Uterus (tissue), 4 donors: Measurements from ENCODE around the gene ZNF350. TPM values are rescaled to one million over a fixed set of nuclear protein-coding genes. Genes with fewer than 3 reads are reported as not detected.
A peak's percentile ranks its signal among the peaks of the same experiment; 100 is the strongest.
"Not testable (repeated sequence)": the region's sequence is repeated elsewhere in the genome, so short reads cannot be mapped to it uniquely, and the experiment has no call there.

Experiments
- DNase-seq, 2 donors: peaks; one replicate each; pipeline ENCODE4 v3.0.0-alpha.2; 2019 to 2020
- H3K27ac ChIP-seq, 2 donors: fragments of 200-600 bp; sonication (generic); 1 replicate in 1 of 2; 2 replicates in 1 of 2; pipeline ENCODE4 v1.5.1; 2016 to 2018
- H3K27me3 ChIP-seq, 2 donors: fragments of 200-600 bp; sonication (generic); one replicate each; pipeline ENCODE4 v1.5.1; 2018 to 2019; ENCODE audit warnings: control low read depth in 1 of 2
- H3K36me3 ChIP-seq, 2 donors: fragments of 200-600 bp; sonication (generic); one replicate each; pipeline ENCODE4 v1.5.1; 2019; ENCODE audit warnings: control low read depth in 1 of 2
- H3K4me1 ChIP-seq, 2 donors: fragments of 200-600 bp; sonication (generic); one replicate each; pipeline ENCODE4 v1.5.1; 2018 to 2019; ENCODE audit warnings: control low read depth in 1 of 2
- H3K4me3 ChIP-seq, 2 donors: fragments of 200-600 bp; sonication (generic); 1 replicate in 1 of 2; 2 replicates in 1 of 2; pipeline ENCODE4 v1.5.1; 2018 to 2019; ENCODE audit warnings: mild to moderate bottlenecking in 1 of 2
- H3K9me3 ChIP-seq, 2 donors: fragments of 200-600 bp; sonication (generic); one replicate each; pipeline ENCODE4 v1.5.1; 2019; ENCODE audit warnings: control low read depth in 1 of 2
- POLR2A ChIP-seq, 2 donors: fragments of 450-650 bp; IDR thresholded peaks; one replicate each; pipeline ENCODE4 v1.6.1; 2016; ENCODE audit warnings: antibody characterized with exemption in 2 of 2, mild to moderate bottlenecking in 1 of 2, moderate library complexity in 1 of 2
- intact Hi-C: fragments of 100-400 bp; cut with DNase I; formaldehyde crosslinking; loops from one replicate; pipeline ENCODE4 v1.15.1; 2023; ENCODE audit warnings: low total_unique reads
- total RNA-seq, 4 donors: library from RNA; depleted of rRNA in 3 of 4; stranded (reverse); fragments of >200 nt in 3 of 4; gene quantifications; one replicate each; pipeline versions ENCODE4 v1.1.0 to v1.2.4, GENCODE V29; 2014 to 2023
- TF ChIP-seq, protein P1 (sequence below), 4 experiments: fragments of 200-600 bp in 2 of 4; fragments of 450-650 bp in 2 of 4; sonication (generic) in 2 of 4; IDR thresholded peaks; one replicate each; pipeline ENCODE4 v1.5.1; 2016 to 2019; ENCODE audit warnings: antibody characterized with exemption in 4 of 4, mild to moderate bottlenecking in 2 of 4, moderate library complexity in 1 of 4
- donor health status: DM: yes; HTN: yes; CAD: no.

ZNF350 gene
- total RNA-seq = 10 to 100 TPM in 3 of 4 donors, 1 to 10 TPM in 1; 2.3 to 28.0 (median 15.1) TPM

DNA sequence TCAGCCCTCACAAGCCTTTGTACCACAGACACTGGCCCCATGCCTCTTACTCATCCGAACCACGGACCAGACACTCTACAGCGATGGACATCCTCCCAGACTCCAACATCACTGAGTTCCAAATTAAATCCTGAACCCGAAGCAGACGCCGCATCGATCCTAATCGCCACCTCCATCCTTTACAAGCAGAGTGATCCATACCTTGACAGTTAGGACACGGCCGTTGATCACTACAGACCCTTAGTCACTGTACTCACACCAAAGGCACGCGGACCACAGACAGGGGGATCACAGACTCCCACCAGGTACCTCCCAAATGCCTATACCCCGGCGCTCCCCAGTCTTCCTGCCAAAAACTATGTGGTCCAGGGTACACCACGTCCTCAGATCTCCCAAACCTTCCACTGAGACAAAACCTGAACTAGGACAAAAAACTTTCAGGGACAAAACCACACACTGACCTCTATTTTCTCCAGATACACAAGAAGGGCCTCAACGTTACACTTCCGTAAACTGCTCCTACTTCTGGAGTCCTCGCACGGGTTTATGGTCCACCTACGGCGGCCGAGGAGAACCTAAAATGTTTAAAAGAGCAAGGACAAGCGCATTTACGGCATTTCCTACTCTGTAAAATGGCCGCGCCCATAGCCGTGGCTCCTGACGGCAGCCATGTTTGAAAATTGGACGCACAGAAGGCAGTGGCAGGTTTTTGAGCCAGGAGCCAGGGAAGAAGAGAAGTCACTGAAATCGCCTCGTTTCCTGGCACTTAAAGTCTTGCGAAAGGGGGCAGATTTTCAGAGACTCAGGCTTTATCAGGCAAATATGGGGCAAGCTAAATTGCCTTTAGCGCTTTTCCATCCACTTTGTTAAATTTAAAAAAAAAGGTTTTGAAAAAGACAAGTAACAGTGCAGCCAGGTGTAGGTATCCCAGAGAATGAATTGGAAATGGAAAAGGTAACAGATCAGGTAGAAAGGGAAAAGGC is at the start of gene ZNF350:
TSS of gene ZNF350 (minus strand) at position 532 of the 983 bp plus-strand sequence. CDS start 12,480 bp downstream, outside the sequence.
- Histone ChIP-seq H3K27ac (peak within 1 kb of the TSS; percentile 73 to 76), H3K9me3 (peaks cover 0 to 31% of the 10 kb centered on the region in 2 donors), H3K4me1 (no peaks in the 10 kb centered on the region), H3K36me3 (no peaks in the 10 kb centered on the region), H3K27me3 (no peaks in the 10 kb centered on the region), H3K4me3 (peak within 1 kb of the TSS; percentile 77 to 89)
- peak; percentile 88 to 93 for DNase-seq
- TF ChIP-seq POLR2A (IDR thresholded peaks at IDR 0.05) = peak; percentile 7 to 28
- TF ChIP-seq, protein P1, sequence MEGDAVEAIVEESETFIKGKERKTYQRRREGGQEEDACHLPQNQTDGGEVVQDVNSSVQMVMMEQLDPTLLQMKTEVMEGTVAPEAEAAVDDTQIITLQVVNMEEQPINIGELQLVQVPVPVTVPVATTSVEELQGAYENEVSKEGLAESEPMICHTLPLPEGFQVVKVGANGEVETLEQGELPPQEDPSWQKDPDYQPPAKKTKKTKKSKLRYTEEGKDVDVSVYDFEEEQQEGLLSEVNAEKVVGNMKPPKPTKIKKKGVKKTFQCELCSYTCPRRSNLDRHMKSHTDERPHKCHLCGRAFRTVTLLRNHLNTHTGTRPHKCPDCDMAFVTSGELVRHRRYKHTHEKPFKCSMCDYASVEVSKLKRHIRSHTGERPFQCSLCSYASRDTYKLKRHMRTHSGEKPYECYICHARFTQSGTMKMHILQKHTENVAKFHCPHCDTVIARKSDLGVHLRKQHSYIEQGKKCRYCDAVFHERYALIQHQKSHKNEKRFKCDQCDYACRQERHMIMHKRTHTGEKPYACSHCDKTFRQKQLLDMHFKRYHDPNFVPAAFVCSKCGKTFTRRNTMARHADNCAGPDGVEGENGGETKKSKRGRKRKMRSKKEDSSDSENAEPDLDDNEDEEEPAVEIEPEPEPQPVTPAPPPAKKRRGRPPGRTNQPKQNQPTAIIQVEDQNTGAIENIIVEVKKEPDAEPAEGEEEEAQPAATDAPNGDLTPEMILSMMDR (IDR thresholded peaks at IDR 0.05) = peak in 1 of 4 experiments; percentile 23
- intact Hi-C loops = no loop called here

DNA sequence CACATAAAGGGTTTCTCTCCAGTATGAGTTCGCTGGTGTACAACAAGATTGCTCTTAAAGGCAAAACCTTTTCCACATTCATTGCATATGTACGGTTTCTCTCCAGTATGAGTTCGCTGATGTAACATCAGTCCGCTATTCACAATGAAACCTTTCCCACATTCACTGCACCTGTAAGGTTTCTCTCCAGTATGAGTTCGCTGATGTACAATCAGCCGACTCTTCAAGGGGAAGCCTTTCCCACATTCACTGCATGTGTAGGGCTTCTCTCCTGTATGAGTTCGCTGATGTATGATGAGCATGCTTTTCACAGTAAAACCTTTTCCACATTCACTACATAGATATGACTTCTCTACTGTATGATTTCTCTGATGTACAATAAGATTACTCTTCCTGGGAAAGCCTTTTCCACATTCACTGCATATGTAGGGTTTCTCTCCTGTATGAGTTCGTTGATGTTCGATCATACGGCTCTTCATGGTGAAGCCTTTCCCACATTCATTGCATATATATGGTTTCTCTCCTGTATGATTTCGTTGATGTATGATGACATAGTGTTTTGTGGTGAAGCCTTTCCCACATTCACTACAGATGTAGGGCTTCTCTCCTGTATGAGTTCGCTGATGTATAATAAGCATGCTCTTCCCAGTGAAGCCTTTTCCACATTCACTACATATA is 47.5 kb upstream of the ZNF350 start:
- H3K4me3 ChIP-seq = no peak overlapping the region
- no peaks in the 10 kb centered on the region for H3K4me1 ChIP-seq
- intact Hi-C loops = no loop called here
- no peak overlapping the region for H3K27ac ChIP-seq
- TF ChIP-seq, protein P1 (IDR thresholded peaks at IDR 0.05) = no peak
- TF ChIP-seq POLR2A (IDR thresholded peaks at IDR 0.05) = no peak
- no peak for DNase-seq
- no peaks in the 10 kb centered on the region for H3K27me3 ChIP-seq
- H3K36me3 ChIP-seq = peaks cover 0 to 8% of the 10 kb centered on the region in 2 donors
- H3K9me3 ChIP-seq = peaks cover 9 to 76% of the 10 kb centered on the region in 2 donors

DNA sequence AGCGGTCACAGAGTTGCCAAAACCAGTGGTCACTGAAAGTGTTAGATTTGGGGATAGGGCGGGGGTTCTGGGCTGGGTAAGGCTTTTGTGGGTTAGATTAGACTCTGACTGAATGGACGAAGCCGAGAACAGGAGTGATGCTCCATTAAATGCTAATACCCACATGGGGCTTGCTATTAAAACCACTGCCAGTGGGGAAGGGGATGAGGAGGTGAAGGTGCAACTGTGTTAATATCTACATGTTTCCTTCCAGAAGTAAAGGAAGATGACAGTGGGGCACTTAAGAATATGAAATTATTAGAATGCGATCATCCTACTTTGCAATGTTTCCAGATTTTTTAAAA is 42.1 kb upstream of the ZNF350 start:
- peak overlapping the region; percentile 67 to 91 for H3K4me3 ChIP-seq
- H3K9me3 ChIP-seq = peaks cover 4 to 22% of the 10 kb centered on the region in 2 donors
- TF ChIP-seq POLR2A (IDR thresholded peaks at IDR 0.05) = no peak
- TF ChIP-seq, protein P1 (IDR thresholded peaks at IDR 0.05) = no peak
- H3K4me1 ChIP-seq = no peaks in the 10 kb centered on the region
- intact Hi-C loops = no loop called here
- peak overlapping the region; percentile 88 to 90 for H3K27ac ChIP-seq
- no peaks in the 10 kb centered on the region for H3K27me3 ChIP-seq
- H3K36me3 ChIP-seq = no peaks in the 10 kb centered on the region
- no peak for DNase-seq

DNA sequence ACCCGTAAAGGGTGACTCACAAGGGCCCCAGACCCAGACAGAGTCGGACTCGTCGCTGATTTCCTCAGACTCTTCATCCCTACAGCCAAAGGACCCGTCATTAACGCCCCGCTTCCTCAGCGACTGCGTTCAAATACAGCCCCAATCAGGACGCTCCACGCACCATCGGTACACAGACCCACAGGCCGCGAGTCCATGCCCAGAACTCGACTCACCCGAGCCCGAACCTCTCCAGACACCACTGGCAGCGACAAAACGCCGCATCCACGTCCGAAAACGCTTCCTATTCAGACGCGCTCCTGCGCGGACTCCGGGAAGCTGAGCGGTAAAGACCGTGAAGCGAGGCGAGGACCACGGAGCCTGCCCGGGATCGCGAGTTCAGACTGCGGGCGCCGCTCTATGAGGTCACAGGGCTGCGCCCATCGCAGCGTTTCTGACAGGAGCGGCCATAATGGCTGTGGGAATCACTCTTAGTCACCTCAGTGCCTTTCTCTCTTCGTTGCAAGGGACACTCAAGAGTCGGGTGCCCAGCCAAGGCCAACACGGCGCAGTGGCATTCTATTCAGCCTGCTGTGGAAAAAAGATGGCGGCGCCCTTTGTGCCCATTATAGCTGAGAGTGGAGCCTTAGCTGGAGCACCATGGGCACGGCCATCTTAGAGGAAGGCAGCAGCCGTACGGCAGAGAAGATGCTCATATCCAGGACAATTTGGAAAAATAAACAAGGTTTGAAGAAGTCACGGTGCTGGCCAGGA is 41.6 kb upstream of the ZNF350 start, which contains the start of gene ZNF614:
TSS of gene ZNF614 (minus strand) at position 353 of the 753 bp plus-strand sequence. CDS start 2,634 bp downstream, outside the sequence.
- no peaks in the 10 kb centered on the region for H3K36me3 ChIP-seq
- TF ChIP-seq, protein P1 (IDR thresholded peaks at IDR 0.05) = peak in 1 of 4 experiments; percentile 14
- TF ChIP-seq POLR2A (IDR thresholded peaks at IDR 0.05) = peak; percentile 14 to 41
- no peaks in the 10 kb centered on the region for H3K27me3 ChIP-seq
- no peaks in the 10 kb centered on the region for H3K4me1 ChIP-seq
- peaks cover 2 to 19% of the 10 kb centered on the region in 2 donors for H3K9me3 ChIP-seq
- peak within 1 kb of the TSS; percentile 67 to 91 for H3K4me3 ChIP-seq
- intact Hi-C loops = no loop called here
- H3K27ac ChIP-seq = peak within 1 kb of the TSS; percentile 88 to 90
- DNase-seq = peak; percentile 81 to 87

DNA sequence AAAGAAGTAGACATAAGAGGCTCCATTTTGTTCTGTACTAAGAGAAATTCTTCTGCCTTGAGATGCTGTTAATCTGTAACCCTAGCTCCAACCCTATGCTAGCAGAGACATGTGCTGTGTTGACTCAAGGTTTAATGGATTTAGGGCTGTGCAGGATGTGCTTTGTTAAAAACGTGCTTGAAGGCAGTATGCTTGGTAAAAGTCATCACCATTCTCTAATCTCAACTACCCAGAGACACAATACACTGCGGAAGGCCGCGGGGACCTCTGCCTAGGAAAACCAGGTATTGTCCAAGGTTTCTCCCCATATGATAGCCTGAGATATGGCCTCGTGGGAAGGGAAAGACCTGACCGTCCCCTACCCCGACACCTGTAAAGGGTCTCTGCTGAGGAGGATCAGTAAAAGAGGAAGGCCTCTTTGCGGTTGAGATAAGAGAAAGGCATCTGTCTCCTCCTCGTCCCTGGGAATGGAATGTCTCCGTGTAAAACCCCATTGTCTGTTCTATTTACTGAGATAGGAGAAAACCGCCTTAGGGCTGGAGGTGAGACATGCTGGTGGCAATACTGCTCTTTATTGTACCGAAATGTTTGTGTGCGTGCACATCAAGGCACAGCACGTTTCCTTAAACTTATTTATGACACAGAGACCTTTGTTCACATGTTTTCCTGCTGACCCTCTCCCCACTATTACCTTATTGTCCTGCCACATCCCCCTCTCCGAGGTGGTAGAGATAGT is 39.8 kb upstream of the ZNF350 start:
- DNase-seq, H3K27ac ChIP-seq, H3K4me1 ChIP-seq, H3K36me3 ChIP-seq, intact Hi-C loops, H3K4me3 ChIP-seq, H3K27me3 ChIP-seq: not testable (repeated sequence)
- peaks cover 0 to 20% of the 10 kb centered on the region in 2 donors for H3K9me3 ChIP-seq

DNA sequence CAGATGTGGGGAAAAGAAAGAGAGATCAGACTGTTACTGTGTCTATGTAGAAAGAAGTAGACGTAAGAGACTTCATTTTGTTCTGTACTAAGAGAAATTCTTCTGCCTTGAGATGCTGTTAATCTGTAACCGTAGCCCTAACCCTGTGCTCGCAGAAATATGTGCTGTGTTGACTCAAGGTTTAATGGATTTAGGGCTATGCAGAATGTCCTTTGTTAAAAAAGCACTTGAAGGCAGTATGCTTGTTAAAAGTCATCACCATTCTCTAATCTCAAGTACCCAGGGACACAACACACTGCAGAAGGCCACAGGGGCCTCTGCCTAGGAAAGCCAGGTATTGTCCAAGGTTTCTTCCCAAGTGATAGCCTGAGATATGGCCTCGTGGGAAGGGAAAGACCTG is 37.8 kb upstream of the ZNF350 start:
- H3K4me3 ChIP-seq, H3K4me1 ChIP-seq, H3K27ac ChIP-seq, intact Hi-C loops, H3K27me3 ChIP-seq, DNase-seq, H3K36me3 ChIP-seq: not testable (repeated sequence)
- peaks cover 0 to 39% of the 10 kb centered on the region in 2 donors for H3K9me3 ChIP-seq
